Fibroblast of lung (primary cell): Measurements from ENCODE around the gene SGPL1.

Experiments
- EZH2 ChIP-seq: IDR thresholded peaks from 2 replicates; pipeline ENCODE4 v1.5.1; 2012; ENCODE audit warnings: low read length, control low read depth, mild to moderate bottlenecking; ENCODE audit errors: missing control alignments
- TF ChIP-seq, protein P1 (sequence below), 2 donors: IDR thresholded peaks in 1 of 2; conservative IDR thresholded peaks in 1 of 2; 1 replicate in 1 of 2; 2 replicates in 1 of 2; pipeline ENCODE4 v1.5.1; 2011 to 2012; ENCODE audit warnings: low read length in 2 of 2, control low read depth in 1 of 2, inconsistent platforms in 1 of 2, low read depth in 1 of 2, mild to moderate bottlenecking in 1 of 2

- TF ChIP-seq EZH2 = no peak
- TF ChIP-seq, protein P1, sequence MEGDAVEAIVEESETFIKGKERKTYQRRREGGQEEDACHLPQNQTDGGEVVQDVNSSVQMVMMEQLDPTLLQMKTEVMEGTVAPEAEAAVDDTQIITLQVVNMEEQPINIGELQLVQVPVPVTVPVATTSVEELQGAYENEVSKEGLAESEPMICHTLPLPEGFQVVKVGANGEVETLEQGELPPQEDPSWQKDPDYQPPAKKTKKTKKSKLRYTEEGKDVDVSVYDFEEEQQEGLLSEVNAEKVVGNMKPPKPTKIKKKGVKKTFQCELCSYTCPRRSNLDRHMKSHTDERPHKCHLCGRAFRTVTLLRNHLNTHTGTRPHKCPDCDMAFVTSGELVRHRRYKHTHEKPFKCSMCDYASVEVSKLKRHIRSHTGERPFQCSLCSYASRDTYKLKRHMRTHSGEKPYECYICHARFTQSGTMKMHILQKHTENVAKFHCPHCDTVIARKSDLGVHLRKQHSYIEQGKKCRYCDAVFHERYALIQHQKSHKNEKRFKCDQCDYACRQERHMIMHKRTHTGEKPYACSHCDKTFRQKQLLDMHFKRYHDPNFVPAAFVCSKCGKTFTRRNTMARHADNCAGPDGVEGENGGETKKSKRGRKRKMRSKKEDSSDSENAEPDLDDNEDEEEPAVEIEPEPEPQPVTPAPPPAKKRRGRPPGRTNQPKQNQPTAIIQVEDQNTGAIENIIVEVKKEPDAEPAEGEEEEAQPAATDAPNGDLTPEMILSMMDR (conservative IDR thresholded peaks at IDR 0.05 in 1 of 2, IDR thresholded peaks at IDR 0.05 in 1 of 2; ENCODE audit: low read depth in 1 of 2, low read length in 2 of 2) = no peak
These were observed 31.3 kb upstream of the SGPL1 start for GRCh38 chr10:70784471-70784870.
